Astrocyte of the hippocampus (primary cell): ENCODE data around the gene MSH4.
"Not testable (repeated sequence)": the region's sequence is repeated elsewhere in the genome, so short reads cannot be mapped to it uniquely, and the experiment has no call there.

Source experiments
- DNase-seq: peaks from one replicate; pipeline ENCODE4 v3.0.0; 2011; ENCODE audit warnings: low read depth, low spot score

MSH4 gene

GRCh38 chr1:75932304-75932703 is 135.6 kb downstream of the MSH4 start, which contains the start of gene ASB17:
TSS of gene ASB17 (minus strand) at chr1:75932404. CDS start at chr1:75932291, 113 bp downstream.
- no peak for DNase-seq

GRCh38 chr1:75937034-75937433 is 140.4 kb downstream of the MSH4 start:
- DNase-seq, result no peak

- DNase-seq, result not testable (repeated sequence)
Measured at GRCh38 chr1:75943037-75943436, 146.4 kb downstream of the MSH4 start.

- no peak for DNase-seq
Measured at GRCh38 chr1:75950176-75950575, 153.5 kb downstream of the MSH4 start.

- no peak for DNase-seq
Measured at GRCh38 chr1:75952016-75952415, 155.3 kb downstream of the MSH4 start.

- no peak for DNase-seq
Measured at GRCh38 chr1:75953461-75953860, 156.8 kb downstream of the MSH4 start.

GRCh38 chr1:75954586-75954985 is 157.9 kb downstream of the MSH4 start:
- no peak for DNase-seq
